ENCODE results near the gene LGALS14.

Gene LGALS14

GRCh38 chr19:39701291-39701690 is 3.0 kb upstream of the LGALS14 start:
- Histone ChIP-seq H2AFZ (ENCODE audit: low read depth, low read length) (no peak overlapping the region), H3K79me1 (replicated peaks; ENCODE audit: low read length, poor library complexity, severe bottlenecking) (no peaks in the 10 kb centered on the region), H3K36me3 (ENCODE audit: control insufficient read depth in 1 of 2, insufficient read depth in 2 of 2, low read depth in 1 of 2, low read length in 2 of 2) (no peaks in the 10 kb centered on the region), H3K4me1 (ENCODE audit: control insufficient read depth, insufficient read depth, low read depth, low read length) (no peaks in the 10 kb centered on the region), H2BK12ac (ENCODE audit: low read length in 2 of 2) (no peak overlapping the region), H3K14ac (ENCODE audit: low read length in 2 of 2) (no peak overlapping the region), H3K4me3 (ENCODE audit: insufficient read depth in 1 of 2, low read depth in 1 of 2, low read length in 2 of 2) (no peak overlapping the region), H3K9me3 (ENCODE audit: control insufficient read depth, low read length) (no peaks in the 10 kb centered on the region), H3K4ac (ENCODE audit: low read depth in 1 of 2, low read length in 2 of 2) (no peak overlapping the region), H3K23ac (ENCODE audit: low read length in 2 of 2) (no peak overlapping the region), H4K8ac (ENCODE audit: low read length) (no peak overlapping the region), H4K91ac (ENCODE audit: low read length) (no peak overlapping the region), H2AK5ac (ENCODE audit: low read length, severe bottlenecking) (no peak overlapping the region), H3K4me2 (ENCODE audit: low read length, poor library complexity, severe bottlenecking) (no peak overlapping the region), H2BK5ac (ENCODE audit: low read depth, low read length, poor library complexity, severe bottlenecking) (no peak overlapping the region), H3K27me3 (ENCODE audit: control insufficient read depth in 1 of 2, insufficient read depth in 1 of 2, low read length in 2 of 2) (peaks cover 0 to 35% of the 10 kb centered on the region in 2 experiments), H2BK120ac (ENCODE audit: low read depth, low read length) (no peak overlapping the region), H3K18ac (ENCODE audit: low read depth in 1 of 2, low read length in 2 of 2) (no peak overlapping the region), H3K9ac (ENCODE audit: low read length) (no peak overlapping the region), H2BK15ac (ENCODE audit: low read depth, poor library complexity, severe bottlenecking) (no peak overlapping the region), H3K27ac (ENCODE audit: low read length, poor library complexity, severe bottlenecking) (no peak overlapping the region)
- 51% methylated on average over 4 of the region's 5 CpGs for WGBS
- DNase-seq, result no peak

- Histone ChIP-seq H3K4me1 (ENCODE audit: control insufficient read depth, insufficient read depth, low read depth, low read length) (no peaks in the 10 kb centered on the region), H3K36me3 (ENCODE audit: control insufficient read depth in 1 of 2, insufficient read depth in 2 of 2, low read depth in 1 of 2, low read length in 2 of 2) (no peaks in the 10 kb centered on the region), H2AK5ac (ENCODE audit: low read length, severe bottlenecking) (no peak overlapping the region), H3K79me1 (replicated peaks; ENCODE audit: low read length, poor library complexity, severe bottlenecking) (no peaks in the 10 kb centered on the region), H2BK15ac (ENCODE audit: low read depth, poor library complexity, severe bottlenecking) (no peak overlapping the region), H3K23ac (ENCODE audit: low read length in 2 of 2) (no peak overlapping the region), H4K8ac (ENCODE audit: low read length) (no peak overlapping the region), H3K18ac (ENCODE audit: low read depth in 1 of 2, low read length in 2 of 2) (no peak overlapping the region), H3K27ac (ENCODE audit: low read length, poor library complexity, severe bottlenecking) (no peak overlapping the region), H2BK120ac (ENCODE audit: low read depth, low read length) (no peak overlapping the region), H3K9me3 (ENCODE audit: control insufficient read depth, low read length) (no peaks in the 10 kb centered on the region), H3K4me3 (ENCODE audit: insufficient read depth in 1 of 2, low read depth in 1 of 2, low read length in 2 of 2) (no peak overlapping the region), H3K4me2 (ENCODE audit: low read length, poor library complexity, severe bottlenecking) (no peak overlapping the region), H2BK12ac (ENCODE audit: low read length in 2 of 2) (no peak overlapping the region), H2AFZ (ENCODE audit: low read depth, low read length) (no peak overlapping the region), H4K91ac (ENCODE audit: low read length) (no peak overlapping the region), H3K14ac (ENCODE audit: low read length in 2 of 2) (no peak overlapping the region), H3K4ac (ENCODE audit: low read depth in 1 of 2, low read length in 2 of 2) (no peak overlapping the region), H2BK5ac (ENCODE audit: low read depth, low read length, poor library complexity, severe bottlenecking) (no peak overlapping the region), H3K9ac (ENCODE audit: low read length) (no peak overlapping the region), H3K27me3 (ENCODE audit: control insufficient read depth in 1 of 2, insufficient read depth in 1 of 2, low read length in 2 of 2) (peaks cover 0 to 20% of the 10 kb centered on the region in 2 experiments)
- WGBS, result 79% methylated on average over 7 of the region's 8 CpGs
- no peak for DNase-seq
Measured at GRCh38 chr19:39705578-39706188, 1.4 kb downstream of the LGALS14 start.

- no peaks in the 10 kb centered on the region for H3K9me3 ChIP-seq (ENCODE audit: control insufficient read depth, low read length)
- no peaks in the 10 kb centered on the region for H3K36me3 ChIP-seq (ENCODE audit: control insufficient read depth in 1 of 2, insufficient read depth in 2 of 2, low read depth in 1 of 2, low read length in 2 of 2)
- H3K4me2 ChIP-seq (ENCODE audit: low read length, poor library complexity, severe bottlenecking), result no peak overlapping the region
- no peak overlapping the region for H3K18ac ChIP-seq (ENCODE audit: low read depth in 1 of 2, low read length in 2 of 2)
- H3K23ac ChIP-seq (ENCODE audit: low read length in 2 of 2), result no peak overlapping the region
- no peak overlapping the region for H3K9ac ChIP-seq (ENCODE audit: low read length)
- H3K4me1 ChIP-seq (ENCODE audit: control insufficient read depth, insufficient read depth, low read depth, low read length), result no peaks in the 10 kb centered on the region
- no peak overlapping the region for H3K27ac ChIP-seq (ENCODE audit: low read length, poor library complexity, severe bottlenecking)
- H4K91ac ChIP-seq (ENCODE audit: low read length), result no peak overlapping the region
- H3K79me1 ChIP-seq (replicated peaks; ENCODE audit: low read length, poor library complexity, severe bottlenecking), result no peaks in the 10 kb centered on the region
- no peak overlapping the region for H2AK5ac ChIP-seq (ENCODE audit: low read length, severe bottlenecking)
- H3K4me3 ChIP-seq (ENCODE audit: insufficient read depth in 1 of 2, low read depth in 1 of 2, low read length in 2 of 2), result no peak overlapping the region
- WGBS, result 64% methylated on average over 6 of the region's 6 CpGs
- H4K8ac ChIP-seq (ENCODE audit: low read length), result no peak overlapping the region
- H2BK15ac ChIP-seq (ENCODE audit: low read depth, poor library complexity, severe bottlenecking), result no peak overlapping the region
- no peak overlapping the region for H2BK12ac ChIP-seq (ENCODE audit: low read length in 2 of 2)
- DNase-seq, result no peak
- H3K4ac ChIP-seq (ENCODE audit: low read depth in 1 of 2, low read length in 2 of 2), result no peak overlapping the region
- H3K14ac ChIP-seq (ENCODE audit: low read length in 2 of 2), result no peak overlapping the region
- H2BK120ac ChIP-seq (ENCODE audit: low read depth, low read length), result no peak overlapping the region
- H2BK5ac ChIP-seq (ENCODE audit: low read depth, low read length, poor library complexity, severe bottlenecking), result no peak overlapping the region
- H2AFZ ChIP-seq (ENCODE audit: low read depth, low read length), result no peak overlapping the region
- peaks cover 0 to 5% of the 10 kb centered on the region in 2 experiments for H3K27me3 ChIP-seq (ENCODE audit: control insufficient read depth in 1 of 2, insufficient read depth in 1 of 2, low read length in 2 of 2)
Measured at GRCh38 chr19:39708594-39708993, 4.3 kb downstream of the LGALS14 start.

- H3K9ac ChIP-seq (ENCODE audit: low read length), result no peak overlapping the region
- H2AK5ac ChIP-seq (ENCODE audit: low read length, severe bottlenecking), result no peak overlapping the region
- 73% methylated on average over 5 of the region's 5 CpGs for WGBS
Measured at GRCh38 chr19:39709026-39709872, 5.0 kb downstream of the LGALS14 start.

More at GRCh38 chr19:39709026-39709872, 5.0 kb downstream of the LGALS14 start:
- Histone ChIP-seq H2BK15ac (ENCODE audit: low read depth, poor library complexity, severe bottlenecking) (no peak overlapping the region), H2BK12ac (ENCODE audit: low read length in 2 of 2) (no peak overlapping the region), H3K4me2 (ENCODE audit: low read length, poor library complexity, severe bottlenecking) (no peak overlapping the region), H3K36me3 (ENCODE audit: control insufficient read depth in 1 of 2, insufficient read depth in 2 of 2, low read depth in 1 of 2, low read length in 2 of 2) (no peaks in the 10 kb centered on the region), H3K14ac (ENCODE audit: low read length in 2 of 2) (no peak overlapping the region), H3K4ac (ENCODE audit: low read depth in 1 of 2, low read length in 2 of 2) (no peak overlapping the region), H2BK5ac (ENCODE audit: low read depth, low read length, poor library complexity, severe bottlenecking) (no peak overlapping the region), H2BK120ac (ENCODE audit: low read depth, low read length) (no peak overlapping the region), H4K8ac (ENCODE audit: low read length) (no peak overlapping the region), H2AFZ (ENCODE audit: low read depth, low read length) (no peak overlapping the region), H3K18ac (ENCODE audit: low read depth in 1 of 2, low read length in 2 of 2) (no peak overlapping the region), H3K4me3 (ENCODE audit: insufficient read depth in 1 of 2, low read depth in 1 of 2, low read length in 2 of 2) (no peak overlapping the region), H3K4me1 (ENCODE audit: control insufficient read depth, insufficient read depth, low read depth, low read length) (no peaks in the 10 kb centered on the region), H3K27ac (ENCODE audit: low read length, poor library complexity, severe bottlenecking) (no peak overlapping the region), H4K91ac (ENCODE audit: low read length) (no peak overlapping the region), H3K23ac (ENCODE audit: low read length in 2 of 2) (no peak overlapping the region), H3K79me1 (replicated peaks; ENCODE audit: low read length, poor library complexity, severe bottlenecking) (no peaks in the 10 kb centered on the region), H3K9me3 (ENCODE audit: control insufficient read depth, low read length) (no peaks in the 10 kb centered on the region), H3K27me3 (ENCODE audit: control insufficient read depth in 1 of 2, insufficient read depth in 1 of 2, low read length in 2 of 2) (no peaks in the 10 kb centered on the region)
- no peak for DNase-seq

All from mesenchymal stem cell (in vitro differentiated cells and primary cell).